Measurements from ENCODE around the gene GGA1. TPM values are rescaled to one million over a fixed set of nuclear protein-coding genes. Genes with fewer than 3 reads are reported as not detected.
"Not testable (repeated sequence)": the region's sequence is repeated elsewhere in the genome, so short reads cannot be mapped to it uniquely, and the experiment has no call there.

GGA1 gene
- total RNA-seq, 1 donor from 2014 or later = 49.6 TPM

GRCh38 chr22:37591823-37592404 is 16.7 kb upstream of the GGA1 start:
- DNase-seq (ENCODE audit: low read depth) = no peak
- TF ChIP-seq, protein P1, sequence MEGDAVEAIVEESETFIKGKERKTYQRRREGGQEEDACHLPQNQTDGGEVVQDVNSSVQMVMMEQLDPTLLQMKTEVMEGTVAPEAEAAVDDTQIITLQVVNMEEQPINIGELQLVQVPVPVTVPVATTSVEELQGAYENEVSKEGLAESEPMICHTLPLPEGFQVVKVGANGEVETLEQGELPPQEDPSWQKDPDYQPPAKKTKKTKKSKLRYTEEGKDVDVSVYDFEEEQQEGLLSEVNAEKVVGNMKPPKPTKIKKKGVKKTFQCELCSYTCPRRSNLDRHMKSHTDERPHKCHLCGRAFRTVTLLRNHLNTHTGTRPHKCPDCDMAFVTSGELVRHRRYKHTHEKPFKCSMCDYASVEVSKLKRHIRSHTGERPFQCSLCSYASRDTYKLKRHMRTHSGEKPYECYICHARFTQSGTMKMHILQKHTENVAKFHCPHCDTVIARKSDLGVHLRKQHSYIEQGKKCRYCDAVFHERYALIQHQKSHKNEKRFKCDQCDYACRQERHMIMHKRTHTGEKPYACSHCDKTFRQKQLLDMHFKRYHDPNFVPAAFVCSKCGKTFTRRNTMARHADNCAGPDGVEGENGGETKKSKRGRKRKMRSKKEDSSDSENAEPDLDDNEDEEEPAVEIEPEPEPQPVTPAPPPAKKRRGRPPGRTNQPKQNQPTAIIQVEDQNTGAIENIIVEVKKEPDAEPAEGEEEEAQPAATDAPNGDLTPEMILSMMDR (conservative IDR thresholded peaks at IDR 0.05; ENCODE audit: low read depth, low read length) = no peak
- H3K4me3 ChIP-seq (ENCODE audit: low read depth, low read length) = no peak overlapping the region

DNA sequence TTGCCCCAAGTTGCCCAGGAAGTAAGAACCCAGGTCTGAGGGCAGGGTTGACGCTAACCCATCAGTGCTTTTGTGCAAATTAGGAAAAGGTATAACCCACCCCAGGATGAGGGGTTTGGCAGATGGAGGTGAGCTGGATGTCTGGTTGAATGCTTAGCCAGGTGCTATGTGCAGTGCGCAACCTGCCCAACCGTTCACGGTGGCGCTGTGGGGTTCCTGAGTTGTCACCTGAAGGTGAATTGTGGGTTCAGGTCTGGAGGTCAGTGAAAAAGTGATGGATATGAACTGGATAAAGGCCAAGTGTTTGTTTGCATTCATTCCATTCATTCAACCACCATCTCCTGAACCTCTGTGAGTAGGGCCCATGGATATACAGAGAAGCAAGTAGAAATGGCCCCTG is 14.4 kb upstream of the GGA1 start:
- H3K4me3 ChIP-seq (ENCODE audit: low read depth, low read length) = no peak overlapping the region
- DNase-seq (ENCODE audit: low read depth) = no peak
- TF ChIP-seq, protein P1 (conservative IDR thresholded peaks at IDR 0.05; ENCODE audit: low read depth, low read length) = no peak

- no peak for DNase-seq (ENCODE audit: low read depth)
- no peak overlapping the region for H3K4me3 ChIP-seq (ENCODE audit: low read depth, low read length)
- TF ChIP-seq, protein P1 (conservative IDR thresholded peaks at IDR 0.05; ENCODE audit: low read depth, low read length) = no peak
Measured at GRCh38 chr22:37599153-37599552, 9.5 kb upstream of the GGA1 start.

DNA sequence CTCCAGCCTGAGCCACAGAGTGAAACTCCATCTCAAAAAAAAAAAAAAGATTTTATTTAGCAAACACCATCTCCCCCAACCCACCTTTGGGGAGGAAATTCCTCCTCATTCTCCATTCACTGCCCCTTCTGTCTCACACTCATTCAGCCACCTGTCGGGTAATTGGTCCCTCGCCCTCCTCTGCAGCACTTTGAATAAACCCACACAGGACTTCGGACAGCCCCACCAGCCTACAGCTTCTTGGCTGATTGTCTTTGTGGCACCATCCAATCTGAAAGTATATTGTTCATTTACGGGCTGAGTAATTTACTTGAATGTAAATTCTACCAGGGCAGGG is 7.5 kb upstream of the GGA1 start:
- peak overlapping the region; percentile 1 for H3K4me3 ChIP-seq (ENCODE audit: low read depth, low read length)
- DNase-seq (ENCODE audit: low read depth) = no peak
- TF ChIP-seq, protein P1 (conservative IDR thresholded peaks at IDR 0.05; ENCODE audit: low read depth, low read length) = no peak

- TF ChIP-seq, protein P1 (conservative IDR thresholded peaks at IDR 0.05; ENCODE audit: low read depth, low read length) = no peak
- DNase-seq (ENCODE audit: low read depth) = peak; percentile 80
- H3K4me3 ChIP-seq (ENCODE audit: low read depth, low read length) = peak overlapping the region; percentile 1
Measured at GRCh38 chr22:37601540-37602442, 6.8 kb upstream of the GGA1 start.

DNA sequence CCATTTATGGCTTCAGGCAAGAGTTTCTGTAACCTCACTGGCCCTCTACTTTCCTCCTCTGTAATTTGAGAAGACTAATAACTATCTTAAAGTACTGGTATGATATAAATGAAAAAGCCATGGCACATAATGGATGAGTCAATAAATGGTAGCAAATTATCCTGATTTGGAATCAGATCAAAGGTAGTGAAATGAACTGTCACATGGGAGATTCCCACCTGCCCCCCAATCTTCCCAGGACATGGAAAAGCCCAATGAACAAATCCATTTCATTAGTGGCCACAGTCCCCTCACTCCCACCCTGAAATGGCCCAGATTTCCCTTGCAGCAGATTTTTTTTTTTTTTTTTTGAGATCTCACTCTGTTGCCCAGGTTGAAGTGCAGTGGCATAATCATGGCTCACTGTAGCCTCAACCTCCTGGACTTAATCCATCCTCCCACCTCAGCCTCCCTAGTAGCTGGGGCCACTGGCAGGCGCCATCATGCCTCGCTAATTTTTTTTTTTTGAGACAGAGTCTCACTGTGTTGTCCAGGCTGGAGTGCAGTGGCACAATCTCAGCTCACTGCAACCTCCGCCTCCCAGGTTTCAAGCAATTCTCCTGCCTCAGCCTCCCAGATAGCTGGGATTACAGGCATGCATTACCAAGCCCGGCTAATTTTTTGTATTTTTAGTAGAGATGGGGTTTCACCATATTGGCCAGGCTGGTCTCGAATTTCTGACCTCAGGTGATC is 5.9 kb upstream of the GGA1 start:
- H3K4me3 ChIP-seq (ENCODE audit: low read depth, low read length); DNase-seq (ENCODE audit: low read depth): not testable (repeated sequence)

DNA sequence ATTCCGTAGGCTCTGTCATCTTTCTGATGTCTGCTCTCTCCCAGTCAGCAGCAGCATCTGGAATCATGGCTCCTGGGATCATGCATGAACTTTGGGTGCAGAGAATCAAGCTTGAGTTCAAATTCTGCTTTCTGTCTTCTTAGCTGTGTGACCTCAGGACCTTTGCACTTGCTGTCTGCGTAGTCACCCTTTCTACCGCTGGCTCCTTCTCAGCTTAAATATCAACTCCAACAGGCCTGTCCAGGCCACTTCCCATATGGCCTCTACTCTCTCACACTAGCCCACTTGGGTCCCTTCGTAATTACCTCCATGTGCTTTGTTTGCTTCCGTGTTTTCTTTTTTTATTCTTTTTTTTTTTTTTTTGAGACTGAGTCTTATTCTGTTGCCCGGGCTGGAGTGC is 4.6 kb upstream of the GGA1 start:
- no peak overlapping the region for H3K4me3 ChIP-seq (ENCODE audit: low read depth, low read length)
- TF ChIP-seq, protein P1 (conservative IDR thresholded peaks at IDR 0.05; ENCODE audit: low read depth, low read length) = no peak
- DNase-seq (ENCODE audit: low read depth) = no peak
